Caco-2 (cell line): ENCODE results near the gene DNAJA4. TPM values are rescaled to one million over a fixed set of nuclear protein-coding genes. Genes with fewer than 3 reads are reported as not detected.

Experiments used
- BruUV-seq: library from RNA; stranded (reverse); fragments of 400-500 nt; replicated peaks from 2 replicates; lab custom pipeline; 2021; lab: Mats Ljungman, UMichigan
- CTCF ChIA-PET: fragments of 300-600 bp; sonication (Branson Sonifier 250); formaldehyde crosslinking; loops from one replicate; lab custom pipeline; 2022; ENCODE audit warnings: antibody characterized with exemption; lab: Charles Lee
- POLR2A ChIA-PET: fragments of 300-600 bp; sonication (Branson Sonifier 250); formaldehyde crosslinking; loops from one replicate; lab custom pipeline; 2022; ENCODE audit warnings: antibody characterized with exemption; lab: Charles Lee
- DNase-seq, 2 experiments: peaks; one replicate each; pipeline versions ENCODE4 v3.0.0 to v3.0.0-alpha.2; 2020 to 2022
- H3K27me3 ChIP-seq: replicated peaks from 2 replicates; pipeline ENCODE4 v1.6.0; 2011; ENCODE audit warnings: low read length; ENCODE audit not compliant: control insufficient read depth, insufficient read depth
- H3K36me3 ChIP-seq: 2 replicates; pipeline ENCODE4 v1.5.1; 2011; ENCODE audit warnings: low read length; ENCODE audit not compliant: control insufficient read depth, insufficient read depth
- H3K4me1 ChIP-seq: fragments of 250-450 bp; sonication (Bioruptor Pico); 2 replicates; pipeline ENCODE4 v1.5.1; 2020; ENCODE audit warnings: mild to moderate bottlenecking
- H3K4me3 ChIP-seq: 2 replicates; pipeline ENCODE4 v1.5.1; 2011; ENCODE audit warnings: low read depth, mild to moderate bottlenecking, control low read depth, low read length
- H3K9me3 ChIP-seq: fragments of 250-450 bp; sonication (Bioruptor Pico); 2 replicates; pipeline ENCODE4 v1.5.1; 2020; ENCODE audit warnings: mild to moderate bottlenecking, moderate library complexity
- H3K27ac Mint-ChIP-seq: one replicate; pipeline ENCODE4 v1.8.0; 2022; ENCODE audit warnings: mixed read lengths; ENCODE audit not compliant: unreplicated experiment
- H3K27me3 Mint-ChIP-seq: one replicate; pipeline ENCODE4 v1.8.0; 2022; ENCODE audit warnings: mixed read lengths; ENCODE audit not compliant: insufficient read depth, unreplicated experiment
- H3K36me3 Mint-ChIP-seq: one replicate; pipeline ENCODE4 v1.8.0; 2022; ENCODE audit warnings: mild to moderate bottlenecking, mixed read lengths; ENCODE audit not compliant: insufficient read depth, unreplicated experiment
- H3K4me1 Mint-ChIP-seq: one replicate; pipeline ENCODE4 v1.8.0; 2022; ENCODE audit warnings: low read depth, mixed read lengths; ENCODE audit not compliant: unreplicated experiment
- H3K4me3 Mint-ChIP-seq: one replicate; pipeline ENCODE4 v1.8.0; 2022; ENCODE audit warnings: mild to moderate bottlenecking, moderate library complexity, mixed read lengths; ENCODE audit not compliant: unreplicated experiment
- H3K9me3 Mint-ChIP-seq: one replicate; pipeline ENCODE4 v1.8.0; 2022; ENCODE audit warnings: mixed read lengths; ENCODE audit not compliant: unreplicated experiment
- intact Hi-C: fragments of 100-400 bp; cut with micrococcal nuclease; formaldehyde crosslinking; loops from one replicate; pipeline ENCODE4 v1.10.0; 2022; ENCODE audit not compliant: unreplicated experiment
- total RNA-seq: library from RNA; stranded (reverse); gene quantifications from 2 replicates; pipeline ENCODE4 v1.2.3, GENCODE V29; 2022
- TF ChIP-seq, protein P1 (sequence below), 2 experiments: fragments of 200-600 bp in 1 of 2; IDR thresholded peaks; 1 replicate in 1 of 2; 2 replicates in 1 of 2; pipeline versions ENCODE4 v1.5.1 to v1.8.0; 2011 to 2022; ENCODE audit warnings: antibody characterized with exemption in 1 of 2, control low read depth in 1 of 2, inconsistent platforms in 1 of 2, low read depth in 1 of 2, low read length in 1 of 2, mild to moderate bottlenecking in 1 of 2, moderate library complexity in 1 of 2; ENCODE audit not compliant: insufficient read depth in 1 of 2, severe bottlenecking in 1 of 2, unreplicated experiment in 1 of 2

Gene DNAJA4
- total RNA-seq, 1 experiment from 2014 or later, result 1.1 TPM

DNA sequence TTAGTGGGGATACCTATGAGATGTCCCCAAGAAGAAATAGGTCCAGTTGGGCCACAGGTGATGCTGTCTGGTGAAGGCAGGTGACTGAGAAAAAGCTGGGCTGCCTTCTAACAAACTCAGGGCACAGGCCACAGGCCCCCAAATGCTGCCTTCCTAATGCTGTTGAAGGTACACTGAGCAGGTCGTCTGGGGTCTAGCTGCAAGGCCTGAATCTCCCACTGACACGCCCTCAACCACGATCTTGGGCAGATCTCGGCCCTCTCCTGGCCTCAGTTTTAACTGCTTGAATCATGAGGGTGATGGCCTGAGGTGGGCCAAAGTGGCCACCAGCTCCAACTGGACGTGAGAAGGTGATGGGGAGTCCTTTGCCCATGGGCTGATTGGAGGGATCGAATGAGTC is 27.9 kb upstream of the DNAJA4 start:
- H3K4me3 Mint-ChIP-seq, result no peak overlapping the region
- TF ChIP-seq, protein P1, sequence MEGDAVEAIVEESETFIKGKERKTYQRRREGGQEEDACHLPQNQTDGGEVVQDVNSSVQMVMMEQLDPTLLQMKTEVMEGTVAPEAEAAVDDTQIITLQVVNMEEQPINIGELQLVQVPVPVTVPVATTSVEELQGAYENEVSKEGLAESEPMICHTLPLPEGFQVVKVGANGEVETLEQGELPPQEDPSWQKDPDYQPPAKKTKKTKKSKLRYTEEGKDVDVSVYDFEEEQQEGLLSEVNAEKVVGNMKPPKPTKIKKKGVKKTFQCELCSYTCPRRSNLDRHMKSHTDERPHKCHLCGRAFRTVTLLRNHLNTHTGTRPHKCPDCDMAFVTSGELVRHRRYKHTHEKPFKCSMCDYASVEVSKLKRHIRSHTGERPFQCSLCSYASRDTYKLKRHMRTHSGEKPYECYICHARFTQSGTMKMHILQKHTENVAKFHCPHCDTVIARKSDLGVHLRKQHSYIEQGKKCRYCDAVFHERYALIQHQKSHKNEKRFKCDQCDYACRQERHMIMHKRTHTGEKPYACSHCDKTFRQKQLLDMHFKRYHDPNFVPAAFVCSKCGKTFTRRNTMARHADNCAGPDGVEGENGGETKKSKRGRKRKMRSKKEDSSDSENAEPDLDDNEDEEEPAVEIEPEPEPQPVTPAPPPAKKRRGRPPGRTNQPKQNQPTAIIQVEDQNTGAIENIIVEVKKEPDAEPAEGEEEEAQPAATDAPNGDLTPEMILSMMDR (IDR thresholded peaks at IDR 0.05; ENCODE audit: insufficient read depth in 1 of 2, low read depth in 1 of 2, low read length in 1 of 2, severe bottlenecking in 1 of 2, unreplicated experiment in 1 of 2), result no peak
- no peak for DNase-seq
- Histone ChIP-seq H3K27me3 (no peaks in the 10 kb centered on the region), H3K36me3 (no peaks in the 10 kb centered on the region), H3K4me1 (no peaks in the 10 kb centered on the region), H3K4me3 (no peak overlapping the region), H3K9me3 (no peaks in the 10 kb centered on the region)
- ChIA-PET CTCF (no interaction called here), POLR2A (no interaction called here)
- intact Hi-C loops, result no loop called here
- H3K27ac Mint-ChIP-seq, result no peak overlapping the region
- H3K4me1 Mint-ChIP-seq, result no peaks in the 10 kb centered on the region
- no peaks in the 10 kb centered on the region for H3K36me3 Mint-ChIP-seq
- no peaks in the 10 kb centered on the region for H3K9me3 Mint-ChIP-seq
- no TSS peak for BruUV-seq
- peaks cover 6% of the 10 kb centered on the region for H3K27me3 Mint-ChIP-seq

DNA sequence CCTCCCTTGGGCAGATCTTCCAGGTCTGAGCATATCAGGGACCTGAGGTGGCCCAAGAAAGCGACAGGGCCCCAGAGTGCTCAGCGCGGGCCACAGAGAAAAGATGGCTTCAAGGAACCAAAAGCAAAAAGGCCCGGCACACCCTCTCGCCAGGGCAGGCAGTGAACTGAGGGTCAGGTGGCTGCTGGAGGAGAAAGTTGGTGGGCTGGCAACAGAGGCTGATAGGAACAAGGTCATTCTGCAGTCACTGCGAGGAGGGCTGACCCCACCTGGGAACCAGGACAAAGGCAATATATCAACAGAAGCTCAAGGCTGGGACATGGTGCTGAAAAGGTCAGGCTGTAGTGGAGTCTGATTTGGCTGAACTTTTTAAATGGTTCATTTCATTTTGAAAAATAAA is 27.2 kb upstream of the DNAJA4 start:
- intact Hi-C loops, result no loop called here
- CTCF ChIA-PET, result no interaction called here

DNA sequence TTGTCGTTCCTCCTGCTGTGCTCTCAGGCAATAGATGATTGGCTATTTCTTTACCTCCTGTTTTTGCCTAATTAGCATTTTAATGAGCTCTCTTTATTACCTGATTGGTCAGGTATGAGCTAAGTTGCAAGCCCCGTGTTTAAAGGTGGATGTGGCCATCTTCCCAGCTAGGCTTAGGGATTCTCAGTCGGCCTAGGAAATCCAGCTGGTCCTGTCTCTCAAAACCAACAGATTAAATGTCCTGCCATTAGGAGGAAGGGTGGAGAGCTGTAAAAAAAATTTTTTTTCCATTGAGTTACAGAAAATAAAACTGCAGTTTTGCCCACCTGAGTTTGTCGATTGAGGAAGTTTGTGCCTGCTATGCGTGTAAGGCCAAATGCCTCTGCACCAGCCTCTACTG is 24.6 kb upstream of the DNAJA4 start:
- no peak for DNase-seq
- BruUV-seq, result no TSS peak
- Histone ChIP-seq H3K36me3 (no peaks in the 10 kb centered on the region), H3K4me1 (peaks cover 8% of the 10 kb centered on the region; the same call in 1 of the 2 replicates), H3K9me3 (no peaks in the 10 kb centered on the region), H3K27me3 (no peaks in the 10 kb centered on the region), H3K4me3 (no peak overlapping the region)
- intact Hi-C loops, result loop anchor here (5.0 kb wide), 2 partner anchors 108 to 333 kb away; partner anchors contain the start of gene CIB2
- Mint-ChIP-seq H3K9me3 (no peaks in the 10 kb centered on the region), H3K27me3 (peaks cover 2% of the 10 kb centered on the region), H3K4me3 (no peak overlapping the region), H3K27ac (no peak overlapping the region), H3K36me3 (no peaks in the 10 kb centered on the region), H3K4me1 (peaks cover 6% of the 10 kb centered on the region)
- TF ChIP-seq, protein P1 (IDR thresholded peaks at IDR 0.05; ENCODE audit: insufficient read depth in 1 of 2, low read depth in 1 of 2, low read length in 1 of 2, severe bottlenecking in 1 of 2, unreplicated experiment in 1 of 2), result no peak
- POLR2A ChIA-PET, result no interaction called here
- CTCF ChIA-PET, result interaction anchor here (0.7 to 4.3 kb wide), 4 partner anchors 22 to 131 kb away, joined by 4 to 21 read pairs (median 9); no protein-coding TSS in a partner anchor

More for the DNA sequence above, 27.2 kb upstream of the DNAJA4 start:
- no peaks in the 10 kb centered on the region for H3K36me3 Mint-ChIP-seq
- Histone ChIP-seq H3K9me3 (no peaks in the 10 kb centered on the region), H3K27me3 (no peaks in the 10 kb centered on the region), H3K4me1 (no peaks in the 10 kb centered on the region), H3K36me3 (no peaks in the 10 kb centered on the region), H3K4me3 (no peak overlapping the region)
- no peaks in the 10 kb centered on the region for H3K9me3 Mint-ChIP-seq
- no peak for DNase-seq
- H3K4me1 Mint-ChIP-seq, result peaks cover under 1% of the 10 kb centered on the region
- BruUV-seq, result no TSS peak
- H3K27me3 Mint-ChIP-seq, result peaks cover 6% of the 10 kb centered on the region
- POLR2A ChIA-PET, result no interaction called here
- H3K27ac Mint-ChIP-seq, result no peak overlapping the region
- no peak overlapping the region for H3K4me3 Mint-ChIP-seq
- TF ChIP-seq, protein P1 (IDR thresholded peaks at IDR 0.05; ENCODE audit: insufficient read depth in 1 of 2, low read depth in 1 of 2, low read length in 1 of 2, severe bottlenecking in 1 of 2, unreplicated experiment in 1 of 2), result no peak
